ENCODE measurements around the gene REV3L.

REV3L gene

GRCh38 chr6:111469543-111469942 lies 13.5 kb downstream of the REV3L start:
- DNase-seq: no peak
- H3K4me3 ChIP-seq (ENCODE audit: low read length): no peak overlapping the region
- no peak overlapping the region for H3K27ac ChIP-seq (ENCODE audit: low read length)
- no peaks in the 10 kb centered on the region for H4K20me1 ChIP-seq (ENCODE audit: insufficient read depth, low read length)
- no peaks in the 10 kb centered on the region for H3K36me3 ChIP-seq (replicated peaks; ENCODE audit: insufficient read depth, low read length)
- H3F3A ChIP-seq (ENCODE audit: insufficient read depth, low read length): no peaks in the 10 kb centered on the region
- H3K27me3 ChIP-seq (replicated peaks; ENCODE audit: insufficient read depth, low read length): no peaks in the 10 kb centered on the region
- no peaks in the 10 kb centered on the region for H3K4me1 ChIP-seq (ENCODE audit: low read length)
- no peak overlapping the region for H2AFZ ChIP-seq (ENCODE audit: low read length)
- H3K9me3 ChIP-seq (replicated peaks; ENCODE audit: insufficient read depth, low read length): no peaks in the 10 kb centered on the region
- TF ChIP-seq EZH2phosphoT487 (IDR thresholded peaks at IDR 0.05; ENCODE audit: low read length) (no peak), EZH2 (optimal IDR thresholded peaks at IDR 0.05; ENCODE audit: low read depth, low read length) (no peak), CTCF (IDR thresholded peaks at IDR 0.05; ENCODE audit: low read length) (no peak)
- no peaks in the 10 kb centered on the region for H3K9me2 ChIP-seq (replicated peaks; ENCODE audit: insufficient read depth, low read length)
- no peak overlapping the region for H3K9ac ChIP-seq (ENCODE audit: low read length)
- no peak overlapping the region for H3K4me2 ChIP-seq (ENCODE audit: low read depth, low read length)
- H3K79me2 ChIP-seq (ENCODE audit: low read length): peaks cover 51% of the 10 kb centered on the region

- Histone ChIP-seq H3K79me2 (ENCODE audit: low read length) (peaks cover 43% of the 10 kb centered on the region), H3F3A (ENCODE audit: insufficient read depth, low read length) (no peaks in the 10 kb centered on the region), H3K9me3 (replicated peaks; ENCODE audit: insufficient read depth, low read length) (no peaks in the 10 kb centered on the region), H3K9ac (ENCODE audit: low read length) (no peak overlapping the region), H2AFZ (ENCODE audit: low read length) (no peak overlapping the region), H3K4me2 (ENCODE audit: low read depth, low read length) (no peak overlapping the region), H4K20me1 (ENCODE audit: insufficient read depth, low read length) (no peaks in the 10 kb centered on the region), H3K9me2 (replicated peaks; ENCODE audit: insufficient read depth, low read length) (no peaks in the 10 kb centered on the region), H3K4me1 (ENCODE audit: low read length) (no peaks in the 10 kb centered on the region), H3K36me3 (replicated peaks; ENCODE audit: insufficient read depth, low read length) (no peaks in the 10 kb centered on the region), H3K27me3 (replicated peaks; ENCODE audit: insufficient read depth, low read length) (no peaks in the 10 kb centered on the region), H3K4me3 (ENCODE audit: low read length) (no peak overlapping the region), H3K27ac (ENCODE audit: low read length) (no peak overlapping the region)
- no peak for DNase-seq
- TF ChIP-seq CTCF (IDR thresholded peaks at IDR 0.05; ENCODE audit: low read length): no peak
- no peak for TF ChIP-seq EZH2phosphoT487 (IDR thresholded peaks at IDR 0.05; ENCODE audit: low read length)
- no peak for TF ChIP-seq EZH2 (optimal IDR thresholded peaks at IDR 0.05; ENCODE audit: low read depth, low read length)
Observed at GRCh38 chr6:111468329-111469012, 14.5 kb downstream of the REV3L start.

GRCh38 chr6:111464184-111464583 lies 18.8 kb downstream of the REV3L start:
- H3K27ac ChIP-seq (ENCODE audit: low read length): no peak overlapping the region
- peaks cover 52% of the 10 kb centered on the region for H3K79me2 ChIP-seq (ENCODE audit: low read length)
- no peak overlapping the region for H2AFZ ChIP-seq (ENCODE audit: low read length)
- DNase-seq: no peak
- H3K9ac ChIP-seq (ENCODE audit: low read length): no peak overlapping the region
- no peaks in the 10 kb centered on the region for H4K20me1 ChIP-seq (ENCODE audit: insufficient read depth, low read length)
- no peak overlapping the region for H3K4me2 ChIP-seq (ENCODE audit: low read depth, low read length)
- no peaks in the 10 kb centered on the region for H3K27me3 ChIP-seq (replicated peaks; ENCODE audit: insufficient read depth, low read length)
- no peak overlapping the region for H3K4me3 ChIP-seq (ENCODE audit: low read length)
- no peaks in the 10 kb centered on the region for H3F3A ChIP-seq (ENCODE audit: insufficient read depth, low read length)
- no peaks in the 10 kb centered on the region for H3K9me2 ChIP-seq (replicated peaks; ENCODE audit: insufficient read depth, low read length)
- H3K9me3 ChIP-seq (replicated peaks; ENCODE audit: insufficient read depth, low read length): no peaks in the 10 kb centered on the region
- TF ChIP-seq EZH2phosphoT487 (IDR thresholded peaks at IDR 0.05; ENCODE audit: low read length) (no peak), CTCF (IDR thresholded peaks at IDR 0.05; ENCODE audit: low read length) (no peak), EZH2 (optimal IDR thresholded peaks at IDR 0.05; ENCODE audit: low read depth, low read length) (no peak)
- 0 out of 2 replicates have a peak, but pooled peaks cover 3% of the 10 kb centered on the region for H3K4me1 ChIP-seq (ENCODE audit: low read length)
- no peaks in the 10 kb centered on the region; the same call in 1 of the 2 replicates for H3K36me3 ChIP-seq (replicated peaks; ENCODE audit: insufficient read depth, low read length)

Measured in MM.1S (cell line).